Smooth muscle cell (in vitro differentiated cells): ENCODE results near the gene ATG4D. TPM values are rescaled to one million over a fixed set of nuclear protein-coding genes. Genes with fewer than 3 reads are reported as not detected.

ENCODE experiments used
- DNase-seq: peaks from one replicate; lab custom pipeline; 2025; ENCODE audit not compliant: unreplicated experiment; lab: John Stamatoyannopoulos, UW
- H2AFZ ChIP-seq: fragments of 200-600 bp; sonication (generic); 2 replicates; pipeline ENCODE4 v1.6.0; 2016; ENCODE audit warnings: antibody characterized with exemption, low read depth, mild to moderate bottlenecking
- H3F3A ChIP-seq: fragments of 200-600 bp; sonication (generic); 2 replicates; pipeline ENCODE4 v1.6.0; 2017; ENCODE audit warnings: antibody characterized with exemption, low read depth
- H3K27ac ChIP-seq: fragments of 200-600 bp; sonication (generic); 2 replicates; pipeline ENCODE4 v1.5.1; 2016; ENCODE audit warnings: low read depth, mild to moderate bottlenecking
- H3K27me3 ChIP-seq: fragments of 200-600 bp; sonication (generic); 2 replicates; pipeline ENCODE4 v1.6.1; 2016; ENCODE audit warnings: low read depth, mild to moderate bottlenecking
- H3K36me3 ChIP-seq: fragments of 200-600 bp; sonication (generic); 2 replicates; pipeline ENCODE4 v1.5.1; 2016; ENCODE audit warnings: low read depth
- H3K4me1 ChIP-seq: fragments of 200-600 bp; sonication (generic); 2 replicates; pipeline ENCODE4 v1.5.1; 2016; ENCODE audit warnings: low read depth
- H3K4me2 ChIP-seq: fragments of 200-600 bp; sonication (generic); 2 replicates; pipeline ENCODE4 v1.6.0; 2016; ENCODE audit warnings: mild to moderate bottlenecking
- H3K4me3 ChIP-seq: fragments of 200-600 bp; sonication (generic); 2 replicates; pipeline ENCODE4 v1.5.1; 2016; ENCODE audit warnings: mild to moderate bottlenecking
- H3K79me2 ChIP-seq: fragments of 200-600 bp; sonication (generic); 2 replicates; pipeline ENCODE4 v1.6.0; 2016; ENCODE audit warnings: low read depth, mild to moderate bottlenecking
- H3K9ac ChIP-seq: fragments of 200-600 bp; sonication (generic); 2 replicates; pipeline ENCODE4 v1.6.0; 2016; ENCODE audit warnings: low read depth
- H3K9me3 ChIP-seq: fragments of 200-600 bp; sonication (generic); replicated peaks from 2 replicates; pipeline ENCODE4 v1.5.1; 2016; ENCODE audit warnings: low read depth
- H4K20me1 ChIP-seq: fragments of 200-600 bp; sonication (generic); 2 replicates; pipeline ENCODE4 v1.6.0; 2016; ENCODE audit warnings: low read depth
- CTCF ChIP-seq: fragments of 200-600 bp; sonication (generic); IDR thresholded peaks from 2 replicates; pipeline ENCODE4 v1.5.1; 2017; ENCODE audit warnings: borderline replicate concordance, mild to moderate bottlenecking, antibody characterized with exemption; ENCODE audit not compliant: insufficient read depth, poor library complexity, severe bottlenecking
- WGBS: methylation state at CpG from one replicate; pipeline ENCODE4 v1.1.7; 2016; ENCODE audit warnings: low lambda C conversion rate; 5-methylcytosine and 5-hydroxymethylcytosine counted together
- polyA plus RNA-seq: library from polyadenylated mRNA; unstranded; fragments of >200 nt; fragmentation: Nextera tagmentation; extraction: Ambion mirVana; gene quantifications from 2 replicates; pipeline ENCODE4 v1.2.1, GENCODE V29; 2016
- total RNA-seq: library from RNA; depleted of rRNA; stranded (reverse); fragments of >200 nt; gene quantifications from 2 replicates; pipeline ENCODE4 v1.2.3, GENCODE V29; 2014

The ATG4D gene
- total and polyA plus RNA-seq, 2 experiments from 2014 or later = 12.9 to 19.0 TPM

GRCh38 chr19:10587022-10587838, 43.5 kb downstream of the ATG4D start, which contains the start of gene AP1M2:
Gene AP1M2, minus strand, starts transcription at chr19:10587312. Its CDS starts 81 bp downstream, at chr19:10587231.
- Histone ChIP-seq H3K4me1 (no peaks in the 10 kb centered on the region), H3K36me3 (no peaks in the 10 kb centered on the region), H3K9ac (no peak within 1 kb of the TSS), H3K4me3 (peak within 1 kb of the TSS; percentile 51), H3K9me3 (no peaks in the 10 kb centered on the region), H3K79me2 (no peaks in the 10 kb centered on the region), H3K27ac (no peak within 1 kb of the TSS), H4K20me1 (no peaks in the 10 kb centered on the region), H3K4me2 (peak within 1 kb of the TSS; percentile 61), H2AFZ (no peak within 1 kb of the TSS), H3K27me3 (peaks cover 22% of the 10 kb centered on the region), H3F3A (no peaks in the 10 kb centered on the region)
- no peak for TF ChIP-seq CTCF
- no peak for DNase-seq
- WGBS = 16% methylated on average over 35 of the region's 35 CpGs

GRCh38 chr19:10587839-10588150, 44.1 kb downstream of the ATG4D start:
- H4K20me1 ChIP-seq = no peaks in the 10 kb centered on the region
- no peak for TF ChIP-seq CTCF
- H3K4me1 ChIP-seq = no peaks in the 10 kb centered on the region
- no peak overlapping the region for H3K27ac ChIP-seq
- no peak overlapping the region for H3K4me3 ChIP-seq
- no peaks in the 10 kb centered on the region for H3F3A ChIP-seq
- no peaks in the 10 kb centered on the region for H3K79me2 ChIP-seq
- no peaks in the 10 kb centered on the region for H3K9me3 ChIP-seq
- DNase-seq = no peak
- no peak overlapping the region for H3K9ac ChIP-seq
- H3K27me3 ChIP-seq = peaks cover 22% of the 10 kb centered on the region
- WGBS = 97% methylated on average over 2 of the region's 2 CpGs
- no peak overlapping the region for H2AFZ ChIP-seq
- no peak overlapping the region for H3K4me2 ChIP-seq
- no peaks in the 10 kb centered on the region for H3K36me3 ChIP-seq

GRCh38 chr19:10593148-10593547, 49.4 kb downstream of the ATG4D start:
- Histone ChIP-seq H3K27me3 (peaks cover 3% of the 10 kb centered on the region), H3K4me3 (no peak overlapping the region), H3F3A (no peaks in the 10 kb centered on the region), H2AFZ (no peak overlapping the region), H3K27ac (no peak overlapping the region), H3K9ac (no peak overlapping the region), H3K9me3 (no peaks in the 10 kb centered on the region), H3K36me3 (no peaks in the 10 kb centered on the region), H3K4me1 (no peaks in the 10 kb centered on the region), H3K79me2 (no peaks in the 10 kb centered on the region), H4K20me1 (no peaks in the 10 kb centered on the region), H3K4me2 (no peak overlapping the region)
- 93% methylated on average over 7 of the region's 7 CpGs for WGBS
- TF ChIP-seq CTCF = no peak
- DNase-seq = no peak
